Cardiac muscle cell (in vitro differentiated cells and primary cell): ENCODE results near the gene MAML3. TPM values are rescaled to one million over a fixed set of nuclear protein-coding genes. Genes with fewer than 3 reads are reported as not detected.

Source experiments
- DNase-seq, 2 donors: peaks; one replicate each; pipeline versions ENCODE4 v3.0.0 to v3.0.0-alpha.2; 2010 to 2017; ENCODE audit warnings: low read depth in 1 of 2, low spot score in 1 of 2
- H3K27ac ChIP-seq: fragments of 200-600 bp; sonication (generic); 2 replicates; pipeline ENCODE4 v1.5.1; 2016
- H3K27me3 ChIP-seq: fragments of 200-600 bp; sonication (generic); 2 replicates; pipeline ENCODE4 v1.6.0; 2016; ENCODE audit warnings: control low read depth
- H3K36me3 ChIP-seq: fragments of 200-600 bp; sonication (generic); 2 replicates; pipeline ENCODE4 v1.5.1; 2016; ENCODE audit warnings: control low read depth
- H3K4me1 ChIP-seq: fragments of 200-600 bp; sonication (generic); 2 replicates; pipeline ENCODE4 v1.8.1; 2017; ENCODE audit warnings: low read depth, mild to moderate bottlenecking, mixed run types
- H3K4me3 ChIP-seq: fragments of 200-600 bp; sonication (generic); 2 replicates; pipeline ENCODE4 v1.5.1; 2016; ENCODE audit warnings: mild to moderate bottlenecking
- H3K9me3 ChIP-seq: fragments of 200-600 bp; sonication (generic); 2 replicates; pipeline ENCODE4 v1.5.1; 2017; ENCODE audit warnings: low read depth, mild to moderate bottlenecking, control low read depth
- CTCF ChIP-seq: IDR thresholded peaks from 2 replicates; pipeline ENCODE4 v1.5.1; 2012; ENCODE audit warnings: low read depth, mild to moderate bottlenecking, low read length
- polyA plus RNA-seq: library from polyadenylated mRNA; unstranded; fragments of >200 nt; fragmentation: Nextera tagmentation; extraction: Ambion mirVana; gene quantifications from 2 replicates; pipeline ENCODE4 v1.2.1, GENCODE V29; 2016
- total RNA-seq: library from RNA; depleted of rRNA; stranded (reverse); fragments of >200 nt; gene quantifications from 2 replicates; pipeline ENCODE4 v1.2.3, GENCODE V29; 2016

The MAML3 gene
- total and polyA plus RNA-seq, 2 experiments from 2014 or later, result 7.8 to 22.8 TPM

DNA sequence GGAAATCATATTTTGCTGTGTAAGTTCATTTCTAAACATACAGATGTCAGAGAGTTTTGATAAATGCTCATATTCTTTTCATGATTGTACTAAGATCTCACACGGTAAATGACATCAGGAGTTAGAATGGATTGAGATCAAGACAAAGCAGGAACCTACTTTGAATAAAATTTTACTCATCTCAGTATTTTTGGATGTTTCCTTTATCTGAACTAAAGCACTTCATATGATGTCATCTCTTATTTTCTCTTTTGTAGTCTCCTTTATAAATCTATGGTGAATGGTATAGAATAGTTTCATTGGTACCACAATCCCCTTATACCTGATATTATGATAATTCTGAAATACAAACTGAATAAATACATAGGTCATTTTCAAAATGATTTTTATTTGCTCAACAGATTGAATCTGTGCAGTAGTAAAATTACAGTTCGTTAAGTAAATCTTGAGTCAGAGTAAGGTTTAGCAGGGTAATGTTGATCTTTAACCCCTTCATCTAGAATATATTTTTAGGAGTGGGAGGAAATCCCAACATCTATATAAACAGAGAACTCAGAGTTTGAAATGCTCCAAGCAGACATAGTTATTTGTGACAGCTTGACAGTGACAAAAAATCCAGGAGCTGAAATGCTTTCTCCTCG lies 308.4 kb downstream of the MAML3 start:
- no peaks in the 10 kb centered on the region for H3K27me3 ChIP-seq
- no peak for DNase-seq
- H3K4me3 ChIP-seq, result no peak overlapping the region
- H3K9me3 ChIP-seq, result no peaks in the 10 kb centered on the region
- TF ChIP-seq CTCF, result no peak
- no peak overlapping the region for H3K27ac ChIP-seq
- H3K36me3 ChIP-seq, result no peaks in the 10 kb centered on the region
- peaks cover 28% of the 10 kb centered on the region for H3K4me1 ChIP-seq

GRCh38 chr4:139844459-139845036 lies 309.4 kb downstream of the MAML3 start:
- DNase-seq, result no peak
- Histone ChIP-seq H3K36me3 (no peaks in the 10 kb centered on the region), H3K27ac (no peak overlapping the region), H3K4me3 (no peak overlapping the region), H3K27me3 (no peaks in the 10 kb centered on the region), H3K9me3 (no peaks in the 10 kb centered on the region), H3K4me1 (peaks cover 37% of the 10 kb centered on the region)
- TF ChIP-seq CTCF, result no peak

DNA sequence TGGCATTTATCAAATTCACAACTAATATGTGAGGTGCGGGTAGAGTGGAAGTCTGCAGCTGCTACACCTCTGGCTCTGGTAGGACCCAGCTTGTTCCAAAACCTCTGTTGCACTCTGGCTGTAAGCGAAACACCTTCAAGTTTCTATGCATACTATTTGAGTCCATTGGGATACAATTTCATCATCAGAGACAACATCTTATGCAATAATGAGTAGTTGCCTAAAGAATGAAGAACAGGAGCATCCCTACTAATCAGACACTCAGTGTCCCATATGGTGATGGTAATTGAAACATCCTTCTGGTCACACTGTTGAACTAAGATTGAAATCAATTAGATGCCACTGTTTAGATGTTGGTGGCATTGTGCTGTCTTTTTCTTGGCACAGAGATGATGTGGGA lies 309.9 kb downstream of the MAML3 start:
- Histone ChIP-seq H3K9me3 (no peaks in the 10 kb centered on the region), H3K4me1 (peaks cover 33% of the 10 kb centered on the region), H3K36me3 (no peaks in the 10 kb centered on the region), H3K27ac (no peak overlapping the region), H3K27me3 (no peaks in the 10 kb centered on the region), H3K4me3 (no peak overlapping the region)
- peak in 1 of 2 donors; percentile 33 for DNase-seq
- no peak for TF ChIP-seq CTCF

- H3K27me3 ChIP-seq, result no peaks in the 10 kb centered on the region
- TF ChIP-seq CTCF, result no peak
- H3K27ac ChIP-seq, result no peak overlapping the region
- peaks cover 30% of the 10 kb centered on the region for H3K4me1 ChIP-seq
- H3K36me3 ChIP-seq, result no peaks in the 10 kb centered on the region
- H3K4me3 ChIP-seq, result no peak overlapping the region
- no peaks in the 10 kb centered on the region for H3K9me3 ChIP-seq
- no peak for DNase-seq
Measured at GRCh38 chr4:139843641-139844040, 310.3 kb downstream of the MAML3 start.

DNA sequence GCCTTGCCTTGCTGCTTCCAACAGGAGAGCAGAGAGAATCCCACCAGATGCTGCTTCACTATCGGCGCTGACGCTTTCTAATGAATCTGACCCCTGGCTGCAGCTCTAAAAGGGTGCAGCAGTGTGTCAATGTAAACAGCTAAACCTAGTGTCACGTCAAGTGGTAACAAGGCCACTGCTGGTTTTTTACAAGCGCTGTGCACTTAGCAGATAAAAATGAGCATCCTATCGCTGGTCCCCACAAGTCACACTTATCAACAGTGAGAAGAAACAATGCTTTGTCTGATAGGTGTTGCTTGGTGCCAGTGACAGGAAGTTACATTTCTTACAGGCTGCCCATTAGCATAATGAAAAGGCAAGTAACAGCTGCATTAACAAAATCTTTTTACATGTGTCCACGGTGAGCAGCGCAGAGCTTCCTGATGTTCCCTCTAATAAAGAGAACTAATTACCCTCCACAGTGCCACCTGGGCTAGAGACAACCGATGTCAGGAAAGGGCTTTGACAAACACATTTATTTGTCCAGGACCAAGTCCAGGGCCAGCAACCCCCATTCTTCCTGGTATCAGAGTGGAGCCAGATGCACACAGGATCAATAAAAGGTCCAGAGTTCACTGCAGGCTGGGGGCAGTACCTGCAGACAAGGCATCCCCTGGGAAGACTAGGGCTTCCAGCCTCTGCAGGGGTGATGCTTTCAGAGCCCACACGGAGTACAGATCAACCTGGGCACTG lies 312.4 kb downstream of the MAML3 start:
- no peak for TF ChIP-seq CTCF
- no peak overlapping the region for H3K4me3 ChIP-seq
- peak in 1 of 2 donors; percentile 48 for DNase-seq
- no peak overlapping the region for H3K27ac ChIP-seq
- no peaks in the 10 kb centered on the region for H3K36me3 ChIP-seq
- no peaks in the 10 kb centered on the region for H3K27me3 ChIP-seq
- no peaks in the 10 kb centered on the region for H3K9me3 ChIP-seq
- peaks cover 24% of the 10 kb centered on the region for H3K4me1 ChIP-seq
